NCI-H2081 treated with DMSO at 0.1 percent for 48 hours (cell line): ENCODE results near the gene SPINK7.

Source experiments
- DNase-seq: peaks from one replicate; lab custom pipeline; 2025; lab: John Stamatoyannopoulos, UW

The SPINK7 gene

DNA sequence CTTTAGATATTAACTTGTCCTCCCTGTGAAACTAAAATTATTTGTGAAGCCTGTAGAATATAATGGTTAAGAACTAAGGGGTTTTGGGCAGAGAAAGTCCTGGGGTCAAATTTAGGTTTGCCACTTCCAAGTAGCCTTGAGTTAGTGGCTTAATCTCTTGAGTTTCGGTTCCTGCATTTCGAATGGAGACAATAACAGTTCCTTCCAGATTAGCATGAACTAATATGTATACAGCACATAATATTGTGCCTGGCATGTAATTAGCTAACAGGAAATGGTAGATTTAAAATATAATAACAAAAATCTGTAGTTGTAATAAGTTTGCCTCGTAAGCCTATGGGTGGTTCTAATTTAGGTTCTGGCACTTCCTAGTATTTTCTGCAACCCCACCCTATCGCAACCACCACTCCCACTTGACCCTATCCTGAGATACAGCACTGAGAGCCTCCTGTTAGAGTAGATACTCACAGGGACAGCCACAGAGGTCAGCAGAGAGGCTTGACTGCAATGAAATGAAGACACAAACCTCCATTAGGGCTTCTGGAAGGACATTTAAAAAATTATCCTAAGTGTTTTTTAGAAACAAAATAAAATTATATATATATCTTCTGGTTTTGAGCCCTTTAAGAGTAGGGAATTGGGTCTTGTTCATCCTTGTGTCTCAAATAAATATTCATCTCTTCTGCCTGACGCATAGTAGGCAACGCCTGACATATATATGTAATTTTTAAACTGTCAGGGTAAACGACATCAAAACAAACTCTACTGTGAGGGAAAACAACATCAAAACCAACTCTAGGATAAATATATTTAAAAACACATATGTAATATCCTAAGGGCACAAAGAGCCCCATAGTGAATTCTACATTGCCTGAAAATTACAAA is 31.6 kb downstream of the SPINK7 start:
- DNase-seq = no peak

DNA sequence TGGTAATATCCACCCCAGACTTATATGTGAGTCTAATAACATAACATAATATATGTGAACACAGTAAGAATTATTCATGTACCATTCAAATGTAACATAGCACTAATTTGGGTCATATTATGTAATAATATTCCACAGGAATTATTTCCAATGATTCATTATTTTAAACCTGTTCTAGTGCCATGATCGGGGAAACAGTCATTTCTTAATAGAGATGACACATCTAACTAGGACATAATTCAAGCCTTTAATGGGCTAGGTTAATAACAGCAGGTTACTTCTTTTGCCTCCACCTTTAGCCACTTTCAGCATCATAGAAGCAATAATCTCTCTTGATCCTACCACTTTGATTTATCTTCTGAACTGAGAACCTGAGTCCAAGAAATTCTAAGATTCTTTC is 35.5 kb downstream of the SPINK7 start:
- DNase-seq = no peak

DNA sequence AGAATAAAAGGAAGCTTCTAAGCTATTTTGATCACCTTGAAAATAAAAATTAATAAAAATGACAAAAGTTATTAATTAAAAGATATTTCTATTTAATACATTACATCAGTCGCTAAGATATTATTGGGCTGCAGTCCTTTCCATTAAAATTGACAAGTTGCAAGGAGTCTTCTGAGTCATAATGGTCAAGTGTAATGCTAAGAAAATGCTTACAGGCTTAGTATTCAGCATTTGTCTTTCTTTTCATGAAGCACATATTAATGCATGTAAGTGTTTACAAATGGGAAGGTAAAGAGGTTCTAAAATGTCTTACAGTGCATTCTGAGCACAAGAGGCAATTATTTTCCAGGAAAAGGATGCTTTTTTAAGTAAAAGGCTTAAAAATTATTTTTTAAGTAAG is 40.5 kb downstream of the SPINK7 start:
- no peak for DNase-seq

DNA sequence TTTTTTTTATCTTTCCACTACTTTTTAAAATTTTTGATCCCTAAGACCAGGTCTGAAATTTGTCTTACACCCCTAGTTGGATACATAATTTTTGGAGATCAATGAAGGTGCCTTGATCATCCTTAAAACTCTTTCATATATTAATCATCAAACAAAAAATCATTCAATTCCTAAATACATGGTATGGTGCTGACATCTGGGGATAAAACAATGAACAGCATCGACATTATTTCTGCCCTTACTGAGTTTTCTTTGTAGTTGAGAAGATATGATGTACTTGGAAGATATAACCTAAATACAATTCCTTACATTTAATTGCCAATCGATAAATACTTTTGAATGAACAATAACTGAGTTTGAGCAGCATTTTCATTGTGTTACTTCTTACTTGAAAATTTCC is 41.4 kb downstream of the SPINK7 start:
- no peak for DNase-seq

DNA sequence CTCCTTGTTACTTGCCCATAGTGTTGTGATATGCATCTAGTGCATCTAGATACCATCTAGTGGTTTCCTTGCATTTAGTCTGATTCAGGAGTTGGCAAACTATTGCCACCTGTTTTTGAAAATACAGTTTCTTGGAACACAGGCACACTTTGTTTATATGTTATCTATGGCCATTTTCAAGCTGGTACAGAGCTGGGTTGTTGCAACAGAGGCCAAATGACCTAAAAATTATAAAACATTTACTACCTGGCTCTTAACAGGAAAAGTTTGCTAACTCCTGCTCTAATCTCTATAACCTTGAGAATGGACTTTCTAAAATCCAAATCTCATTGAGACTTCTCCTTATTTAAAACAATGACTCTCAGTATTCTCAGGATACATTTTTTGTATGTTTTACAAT is 52.1 kb downstream of the SPINK7 start:
- no peak for DNase-seq
